GM18951 (cell line): ENCODE data around the gene DUSP28.
"Not testable (repeated sequence)": the region's sequence is repeated elsewhere in the genome, so short reads cannot be mapped to it uniquely, and the experiment has no call there.

Experiments used
- POLR2A ChIP-seq: IDR thresholded peaks from 4 replicates; pipeline ENCODE4 v1.6.1; 2011; ENCODE audit warnings: mild to moderate bottlenecking; ENCODE audit not compliant: insufficient read length, insufficient read depth; ENCODE audit errors: extremely low read depth
- in situ Hi-C: fragments of 300-500 bp; cut with MboI; formaldehyde crosslinking; loops from one replicate; pipeline ENCODE4 v1.12.0; 2022; ENCODE audit warnings: low sequenced_read_pairs, mixed read lengths, inconsistent platforms; ENCODE audit not compliant: unreplicated experiment

The DUSP28 gene

DNA sequence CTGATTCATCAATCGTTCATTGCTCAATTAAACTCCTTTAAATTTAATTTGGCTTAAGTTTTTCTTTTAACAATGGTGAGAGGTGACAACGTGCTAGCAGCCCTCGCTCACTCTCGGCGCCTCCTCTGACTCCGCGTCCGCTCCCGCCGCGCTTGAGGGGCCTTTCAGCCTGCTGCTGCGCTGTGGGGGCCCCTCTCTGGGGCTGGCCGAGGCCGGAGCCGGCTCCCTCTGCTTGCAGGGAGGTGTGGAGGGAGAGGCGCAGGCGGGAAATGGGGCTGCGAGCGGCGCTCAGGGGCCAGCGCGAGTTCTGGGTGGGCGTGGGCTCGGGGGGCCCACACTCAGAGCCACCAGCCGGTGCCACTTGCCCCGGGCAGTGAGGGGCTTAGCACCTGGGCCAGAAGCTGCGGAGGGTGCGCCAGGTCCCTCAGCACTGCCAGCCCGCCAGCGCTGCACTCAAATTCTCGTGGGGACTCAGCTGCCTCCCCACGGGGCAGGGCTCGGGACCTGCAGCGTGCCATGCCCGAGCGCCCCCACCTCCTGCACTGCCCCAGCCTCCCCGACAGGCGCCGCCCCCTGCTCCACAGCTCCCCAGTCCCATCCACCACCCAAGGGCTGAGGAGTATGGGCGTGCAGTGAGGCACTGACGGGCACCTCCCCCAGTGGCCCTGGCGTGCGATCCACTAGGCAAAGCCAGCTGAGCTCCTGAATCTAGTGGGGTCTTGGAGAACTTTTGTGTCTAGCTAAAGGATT lies 22.0 kb upstream of the DUSP28 start:
- TF ChIP-seq POLR2A, result no peak
- in situ Hi-C loops, result no loop called here

DNA sequence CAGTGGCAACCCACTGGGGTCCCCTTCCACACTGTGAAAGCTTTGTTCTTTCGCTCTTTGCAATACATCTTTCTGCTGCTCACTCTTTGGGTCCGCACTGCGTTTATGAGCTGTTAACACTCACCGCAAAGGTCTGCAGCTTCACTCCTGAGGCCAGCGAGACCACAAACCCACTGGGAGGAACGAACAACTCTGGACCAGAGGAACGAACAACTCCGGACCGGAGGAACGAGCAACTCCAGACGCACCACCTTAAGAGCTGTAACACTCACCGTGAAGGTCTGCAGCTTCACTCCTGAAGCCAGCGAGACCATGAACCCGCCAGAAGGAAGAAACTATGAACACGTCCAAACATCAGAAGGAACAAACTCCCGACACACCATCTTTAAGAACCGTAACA lies 21.1 kb upstream of the DUSP28 start:
- in situ Hi-C loops, result not testable (repeated sequence)

DNA sequence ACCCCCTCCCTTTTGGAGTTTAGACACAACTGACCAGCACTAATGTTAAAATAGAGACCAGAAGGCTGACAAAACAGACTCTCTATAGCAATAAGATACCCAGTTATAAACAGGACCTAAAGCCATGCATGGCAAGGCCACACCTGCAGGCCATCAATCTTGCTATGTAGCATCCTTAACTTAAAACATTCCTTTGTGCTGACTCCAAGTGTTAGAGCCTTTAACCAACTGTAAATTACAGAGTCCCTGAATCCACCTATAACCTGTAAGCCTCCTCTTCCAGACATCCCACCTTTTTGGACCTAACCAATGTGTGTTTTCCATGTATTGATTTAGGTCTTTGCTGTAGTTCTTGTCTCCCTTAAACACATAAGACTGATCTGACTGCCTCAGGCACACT lies 20.3 kb upstream of the DUSP28 start:
- in situ Hi-C loops, result no loop called here
- TF ChIP-seq POLR2A, result no peak

DNA sequence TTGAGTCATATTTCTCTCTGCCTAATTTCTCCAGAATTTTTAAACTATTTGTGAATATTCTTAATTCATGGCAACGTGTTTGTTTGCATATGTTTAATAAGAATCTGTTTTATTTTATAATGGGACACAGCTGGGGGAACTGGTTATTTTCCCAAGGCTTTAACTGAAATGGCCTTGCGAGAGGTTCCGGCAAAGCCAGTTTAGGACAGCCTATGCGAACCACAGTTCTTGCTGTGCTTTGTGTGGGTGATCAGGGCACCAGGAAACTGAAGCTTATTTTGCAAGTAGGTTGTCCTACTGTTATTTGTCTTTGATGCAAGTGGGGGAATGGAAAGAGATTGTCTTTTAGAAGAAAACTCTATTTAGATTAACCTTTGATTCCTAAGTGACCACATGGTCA lies 8.9 kb upstream of the DUSP28 start:
- in situ Hi-C loops, result no loop called here
- no peak for TF ChIP-seq POLR2A

DNA sequence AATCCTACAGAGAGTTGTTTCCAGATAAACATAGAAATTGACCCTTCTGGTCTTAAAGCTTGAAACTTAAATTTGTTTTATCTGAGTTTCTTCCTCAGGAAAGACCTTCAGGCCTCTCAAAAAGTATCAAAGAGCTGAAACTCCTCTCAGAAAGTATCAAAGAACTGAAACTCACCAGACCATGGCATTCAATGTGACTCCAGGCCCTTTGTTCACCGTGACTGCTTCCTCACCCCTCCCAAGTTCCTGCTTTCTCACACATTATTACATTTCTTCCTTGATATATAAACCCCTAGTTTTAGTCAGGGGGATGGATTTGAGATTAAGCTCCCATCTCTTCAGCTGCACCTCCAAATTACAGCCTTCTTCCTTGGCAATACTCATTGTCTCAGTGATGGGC lies 8.3 kb upstream of the DUSP28 start:
- TF ChIP-seq POLR2A, result no peak
- in situ Hi-C loops, result no loop called here

DNA sequence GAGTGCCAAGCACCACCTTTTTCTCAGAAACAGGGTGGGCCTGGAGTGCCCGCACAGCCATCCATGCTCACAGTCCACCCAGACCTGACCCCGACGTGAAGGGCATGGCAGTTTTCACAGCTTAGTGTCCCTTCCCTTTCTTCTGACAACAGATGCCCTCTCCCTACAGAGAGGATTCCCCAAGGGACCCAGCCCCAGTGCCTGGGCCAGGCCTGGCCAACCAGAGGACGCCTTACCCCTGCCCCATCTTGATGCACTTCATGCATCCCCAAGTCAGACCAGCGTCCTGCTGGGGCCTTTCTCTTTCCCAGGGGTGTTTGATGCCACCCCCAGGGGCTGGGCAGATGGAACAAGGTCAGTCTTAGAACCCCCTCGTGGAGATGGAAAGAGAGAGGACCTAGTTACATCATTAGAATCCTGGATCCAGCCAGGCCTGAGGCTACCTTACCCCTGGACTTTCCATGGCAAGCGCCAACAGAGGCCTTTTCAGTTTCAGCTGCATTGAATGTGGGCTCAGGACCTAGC lies 6.1 kb upstream of the DUSP28 start:
- no peak for TF ChIP-seq POLR2A
- in situ Hi-C loops, result no loop called here

DNA sequence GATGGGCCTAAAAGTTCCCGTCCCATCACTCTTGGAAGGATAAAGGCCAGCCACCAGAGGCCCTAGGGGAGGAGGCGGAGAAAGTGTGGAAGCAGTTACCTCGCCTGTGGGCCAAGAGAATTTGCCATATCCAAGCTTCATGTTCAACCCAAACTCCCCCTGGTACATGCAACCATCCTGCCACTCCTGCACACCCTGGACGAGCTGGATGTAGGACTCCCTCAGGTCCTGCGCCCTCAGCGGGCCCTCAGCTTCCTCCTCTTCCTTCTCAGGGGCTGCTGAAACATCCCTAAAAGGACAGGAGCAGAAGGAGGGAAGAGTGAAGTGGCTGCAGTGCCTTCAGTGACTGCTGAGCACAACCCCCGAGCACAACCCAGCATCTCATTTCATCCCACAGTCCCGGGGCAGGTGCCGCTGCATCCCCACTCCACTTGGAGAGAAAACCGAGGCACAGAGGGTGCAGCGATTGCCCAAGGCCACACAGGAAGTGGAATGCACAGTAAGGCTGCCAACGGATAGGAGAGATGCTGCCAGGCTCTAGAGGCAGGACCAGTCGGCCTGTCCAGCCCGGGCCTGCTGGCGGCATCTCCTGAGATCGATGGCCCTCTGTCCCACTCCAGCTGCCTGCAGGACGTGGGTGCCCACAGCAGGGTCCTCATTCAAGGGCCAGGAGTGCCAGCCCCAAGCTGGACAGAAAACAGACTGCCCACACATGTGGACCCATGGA lies 5.2 kb upstream of the DUSP28 start:
- TF ChIP-seq POLR2A, result no peak
- in situ Hi-C loops, result no loop called here

DNA sequence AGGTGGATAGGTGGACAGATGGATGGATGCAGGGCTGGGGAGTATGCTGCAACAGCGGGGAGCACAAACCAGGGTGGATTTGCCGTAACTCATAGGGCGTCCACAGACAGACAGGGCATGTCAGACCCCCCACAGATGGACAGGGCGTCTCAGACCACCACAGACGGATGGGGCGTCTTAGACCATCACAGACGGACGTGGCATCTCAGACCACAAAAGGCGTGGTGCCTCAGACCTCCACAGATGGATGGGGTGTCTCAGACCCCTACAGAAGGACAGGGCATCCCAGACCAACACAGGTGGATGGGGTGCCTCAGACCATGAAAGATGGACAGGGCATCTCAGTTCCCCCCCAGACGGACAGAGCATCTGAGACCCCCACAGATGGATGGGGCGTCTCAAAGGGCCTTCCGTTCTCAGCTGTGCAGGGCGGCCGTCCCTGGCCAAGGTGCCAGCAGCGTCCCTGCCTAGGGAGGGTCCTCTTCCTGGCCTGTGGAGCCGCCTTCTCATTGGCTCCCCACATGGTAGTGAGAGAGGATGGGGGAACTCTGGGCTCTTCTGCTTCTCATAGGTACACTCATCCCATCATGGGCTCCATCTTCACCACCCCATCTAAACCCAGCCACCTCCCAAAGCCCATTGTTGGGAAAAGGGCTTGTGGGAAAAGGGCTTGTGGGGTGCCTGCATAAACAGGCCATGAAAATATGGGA lies 4.5 kb upstream of the DUSP28 start:
- TF ChIP-seq POLR2A, result no peak
- in situ Hi-C loops, result no loop called here

DNA sequence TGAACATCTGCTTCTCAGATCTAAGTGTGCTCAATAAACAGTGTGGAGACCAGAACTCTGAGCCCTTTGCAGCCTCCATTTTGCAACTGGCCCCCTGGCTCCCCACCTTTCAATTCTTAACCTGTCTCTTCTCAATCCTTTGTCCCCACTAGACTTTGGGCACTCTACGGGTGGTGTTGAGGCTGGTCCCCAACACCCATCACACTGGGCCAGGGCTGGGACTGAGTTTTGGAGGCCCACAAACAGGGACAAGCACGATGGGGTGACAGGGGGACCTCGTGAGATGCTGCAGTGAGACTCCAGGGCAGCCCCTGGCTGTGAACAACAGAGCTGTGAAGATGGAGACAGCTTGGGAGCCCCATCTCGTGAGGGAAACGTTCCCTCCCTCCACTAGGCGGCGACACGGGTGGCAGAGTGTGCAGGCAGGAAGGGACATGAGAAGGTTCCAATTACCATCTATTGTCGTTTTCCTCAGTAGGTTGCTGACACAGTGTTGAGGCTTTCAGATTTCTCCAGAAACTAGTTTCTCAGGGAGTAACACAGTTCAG lies 3.5 kb upstream of the DUSP28 start:
- no peak for TF ChIP-seq POLR2A
- in situ Hi-C loops, result no loop called here

DNA sequence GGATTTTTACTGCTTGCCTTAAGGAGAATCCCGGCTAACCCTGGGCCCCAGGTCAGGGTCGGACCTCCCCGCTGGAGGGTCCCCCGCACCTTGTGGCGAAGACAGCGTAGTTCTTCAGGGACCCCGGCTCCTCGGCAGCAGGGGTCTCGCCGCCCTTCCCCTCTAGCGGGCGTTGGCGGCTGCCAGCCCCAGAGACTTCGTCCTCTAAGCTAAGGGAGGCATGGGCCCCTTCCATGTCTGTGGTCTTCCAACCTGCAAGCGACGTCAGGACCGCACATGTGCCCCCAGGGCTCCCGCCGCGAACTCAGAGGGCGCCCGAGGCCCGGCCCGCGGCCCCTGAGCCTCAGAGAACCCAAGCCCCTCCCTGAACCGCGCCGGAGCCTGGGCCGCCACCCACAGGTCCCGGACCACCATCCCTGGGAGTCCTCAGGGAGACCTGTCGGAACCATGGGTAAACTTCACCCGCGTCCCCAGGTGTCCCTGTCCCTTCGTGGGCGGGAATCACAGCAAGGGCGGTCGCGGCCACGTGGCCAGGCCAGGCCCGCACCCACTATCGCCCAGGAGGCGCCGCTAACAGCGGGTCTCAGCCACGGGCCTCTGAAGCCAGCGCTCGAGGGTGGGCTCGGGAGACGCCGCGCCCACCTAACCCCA lies 2.9 kb upstream of the DUSP28 start:
- TF ChIP-seq POLR2A, result no peak
- in situ Hi-C loops, result no loop called here

DNA sequence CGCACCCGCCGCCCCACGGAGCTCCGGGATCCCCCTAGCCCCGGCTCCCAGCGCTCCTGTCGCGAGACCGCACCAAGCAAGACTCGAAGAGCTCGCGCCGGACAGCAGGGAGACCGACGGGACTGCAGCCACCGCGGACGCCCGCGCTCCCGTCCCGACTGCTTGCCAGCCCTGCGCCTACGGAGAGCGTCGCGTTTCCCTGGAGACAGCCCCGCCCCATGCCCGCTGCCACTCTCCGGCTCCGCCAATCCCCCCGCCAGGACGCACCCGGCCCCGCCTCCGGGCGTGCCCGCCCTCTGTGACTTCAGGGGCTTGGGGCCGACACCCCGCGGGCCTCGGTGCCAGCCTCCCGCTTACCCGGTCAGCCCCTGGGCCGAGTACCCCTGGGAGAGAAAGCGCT lies 2.3 kb upstream of the DUSP28 start, which contains the start of gene ANKMY1:
Gene ANKMY1 (minus strand): TSS at position 181 of the 400 bp plus-strand sequence. CDS start 653 bp downstream, outside the sequence.
- in situ Hi-C loops, result no loop called here
- TF ChIP-seq POLR2A, result no peak

DNA sequence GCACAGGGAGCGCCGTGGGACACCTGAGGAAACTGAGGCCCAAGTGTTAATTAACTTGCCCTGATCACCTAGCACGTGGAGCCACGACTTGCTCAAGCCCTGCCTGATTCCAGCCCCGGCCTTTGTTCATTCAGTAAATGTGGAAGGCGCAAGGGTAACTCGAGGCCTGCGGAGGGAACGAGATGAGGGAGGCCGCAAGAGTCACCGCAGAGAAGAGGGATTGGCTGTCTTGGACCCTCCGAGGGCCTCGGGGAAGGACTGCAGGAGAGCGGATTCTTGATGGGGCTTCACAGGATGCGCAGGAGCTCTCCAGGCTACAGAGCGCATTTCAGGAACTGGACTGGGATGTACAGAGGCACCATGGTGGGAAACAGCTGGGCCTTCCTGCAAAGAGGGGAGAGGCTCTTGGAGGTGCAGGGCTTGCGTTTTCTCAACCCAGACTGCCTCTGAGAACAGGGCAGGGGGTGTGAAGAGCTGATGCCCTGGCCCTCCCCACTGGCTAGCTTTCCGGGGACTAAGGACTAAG lies 1.9 kb upstream of the DUSP28 start:
- TF ChIP-seq POLR2A, result no peak
- in situ Hi-C loops, result no loop called here
